Esophagus muscularis mucosa (tissue), 4 donors: ENCODE results near the gene SIGLEC11. TPM values are rescaled to one million over a fixed set of nuclear protein-coding genes. Genes with fewer than 3 reads are reported as not detected.

ENCODE experiments used
- DNase-seq: peaks from one replicate; pipeline ENCODE4 v3.0.0-alpha.2; 2017; ENCODE audit errors: extremely low spot score
- H3K27ac ChIP-seq, 4 donors: fragments of 200-600 bp; sonication (generic); replicated peaks in 1 of 4; 1 replicate in 3 of 4; 2 replicates in 1 of 4; pipeline ENCODE4 v1.5.1; 2016 to 2019; ENCODE audit warnings: mild to moderate bottlenecking in 1 of 4
- H3K27me3 ChIP-seq, 4 donors: fragments of 200-600 bp; sonication (generic); one replicate each; pipeline versions ENCODE4 v1.5.1 to v1.6.0; 2016 to 2019
- H3K36me3 ChIP-seq, 4 donors: fragments of 200-600 bp; sonication (generic); one replicate each; pipeline ENCODE4 v1.5.1; 2016 to 2019
- H3K4me1 ChIP-seq, 4 donors: fragments of 200-600 bp; sonication (generic); one replicate each; pipeline ENCODE4 v1.5.1; 2016 to 2019
- H3K4me3 ChIP-seq, 4 donors: fragments of 200-600 bp; sonication (generic); 1 replicate in 2 of 4; 2 replicates in 2 of 4; pipeline ENCODE4 v1.5.1; 2016 to 2019; ENCODE audit warnings: mild to moderate bottlenecking in 4 of 4, moderate library complexity in 1 of 4
- H3K9me3 ChIP-seq, 4 donors: fragments of 200-600 bp; sonication (generic); 1 replicate in 3 of 4; 2 replicates in 1 of 4; pipeline ENCODE4 v1.5.1; 2016 to 2019
- CTCF ChIP-seq, 3 experiments: fragments of 200-600 bp in 2 of 3; fragments of 450-650 bp in 1 of 3; sonication (generic) in 2 of 3; IDR thresholded peaks; one replicate each; pipeline ENCODE4 v1.5.1; 2017 to 2019; ENCODE audit warnings: antibody characterized with exemption in 3 of 3, mild to moderate bottlenecking in 2 of 3, moderate library complexity in 1 of 3
- EP300 ChIP-seq: sonication (generic); formaldehyde crosslinking; IDR thresholded peaks from one replicate; pipeline ENCODE4 v1.6.1; 2017; ENCODE audit warnings: antibody characterized with exemption
- POLR2A ChIP-seq: fragments of 450-650 bp; IDR thresholded peaks from one replicate; pipeline ENCODE4 v1.6.1; 2017; ENCODE audit warnings: antibody characterized with exemption, moderate library complexity, mild to moderate bottlenecking, low read depth
- POLR2AphosphoS5 ChIP-seq, 2 donors: sonication (generic); formaldehyde crosslinking; IDR thresholded peaks; one replicate each; pipeline ENCODE4 v1.6.1; 2017; ENCODE audit warnings: antibody characterized with exemption in 2 of 2
- WGBS: methylation state at CpG from one replicate; pipeline ENCODE4 v1.1.5; 2018; 5-methylcytosine and 5-hydroxymethylcytosine counted together
- intact Hi-C: fragments of 100-400 bp; cut with DNase I; formaldehyde crosslinking; loops from one replicate; pipeline ENCODE4 v1.15.1; 2023
- total RNA-seq, 4 donors: library from RNA; depleted of rRNA; stranded (reverse); fragments of >200 nt; gene quantifications; one replicate each; pipeline versions ENCODE4 v1.1.0 to v1.2.1, GENCODE V29; 2016

SIGLEC11 gene
- total RNA-seq, 4 donors from 2014 or later, result 0.50 to 2.9 (median 1.4) TPM

GRCh38 chr19:49915271-49915670 lies 45.7 kb downstream of the SIGLEC11 start:
- Histone ChIP-seq H3K27ac (no peak overlapping the region), H3K4me3 (no peak overlapping the region), H3K9me3 (no peaks in the 10 kb centered on the region), H3K4me1 (peaks cover 0 to 26% (median 22%) of the 10 kb centered on the region in 4 donors), H3K36me3 (peaks cover 4 to 69% (median 52%) of the 10 kb centered on the region in 4 donors), H3K27me3 (no peaks in the 10 kb centered on the region)
- intact Hi-C loops, result no loop called here
- WGBS, result 97% methylated on average over 6 of the region's 6 CpGs
- no peak for DNase-seq
- TF ChIP-seq POLR2AphosphoS5 (IDR thresholded peaks at IDR 0.05) (no peak), CTCF (IDR thresholded peaks at IDR 0.05) (no peak), POLR2A (no peak), EP300 (no peak)

- intact Hi-C loops, result no loop called here
- peaks cover 8 to 81% (median 63%) of the 10 kb centered on the region in 4 donors for H3K36me3 ChIP-seq
- WGBS, result 89% methylated on average over 10 of the region's 10 CpGs
- TF ChIP-seq POLR2AphosphoS5 (IDR thresholded peaks at IDR 0.05), result no peak
- TF ChIP-seq EP300, result no peak
- no peak for TF ChIP-seq POLR2A
- TF ChIP-seq CTCF (IDR thresholded peaks at IDR 0.05), result no peak
- DNase-seq, result no peak
- no peaks in the 10 kb centered on the region for H3K27me3 ChIP-seq
- peaks cover 0 to 27% (median 24%) of the 10 kb centered on the region in 4 donors for H3K4me1 ChIP-seq
- no peaks in the 10 kb centered on the region for H3K9me3 ChIP-seq
- no peak overlapping the region for H3K4me3 ChIP-seq
- no peak overlapping the region for H3K27ac ChIP-seq
These were observed 47.3 kb downstream of the SIGLEC11 start for GRCh38 chr19:49913720-49914119.

- Histone ChIP-seq H3K4me3 (no peak overlapping the region), H3K9me3 (no peaks in the 10 kb centered on the region), H3K27ac (peak overlapping the region in 2 of 4 donors; percentile 46 to 62), H3K4me1 (peaks cover 0 to 27% (median 24%) of the 10 kb centered on the region in 4 donors), H3K27me3 (no peaks in the 10 kb centered on the region), H3K36me3 (peaks cover 11 to 82% (median 65%) of the 10 kb centered on the region in 4 donors)
- no peak for DNase-seq
- intact Hi-C loops, result no loop called here
- WGBS, result 77% methylated on average over 20 of the region's 21 CpGs
- no peak for TF ChIP-seq POLR2A
- TF ChIP-seq EP300, result no peak
- no peak for TF ChIP-seq POLR2AphosphoS5 (IDR thresholded peaks at IDR 0.05)
- no peak for TF ChIP-seq CTCF (IDR thresholded peaks at IDR 0.05)
These were observed 47.8 kb downstream of the SIGLEC11 start for GRCh38 chr19:49912965-49913685.

DNA sequence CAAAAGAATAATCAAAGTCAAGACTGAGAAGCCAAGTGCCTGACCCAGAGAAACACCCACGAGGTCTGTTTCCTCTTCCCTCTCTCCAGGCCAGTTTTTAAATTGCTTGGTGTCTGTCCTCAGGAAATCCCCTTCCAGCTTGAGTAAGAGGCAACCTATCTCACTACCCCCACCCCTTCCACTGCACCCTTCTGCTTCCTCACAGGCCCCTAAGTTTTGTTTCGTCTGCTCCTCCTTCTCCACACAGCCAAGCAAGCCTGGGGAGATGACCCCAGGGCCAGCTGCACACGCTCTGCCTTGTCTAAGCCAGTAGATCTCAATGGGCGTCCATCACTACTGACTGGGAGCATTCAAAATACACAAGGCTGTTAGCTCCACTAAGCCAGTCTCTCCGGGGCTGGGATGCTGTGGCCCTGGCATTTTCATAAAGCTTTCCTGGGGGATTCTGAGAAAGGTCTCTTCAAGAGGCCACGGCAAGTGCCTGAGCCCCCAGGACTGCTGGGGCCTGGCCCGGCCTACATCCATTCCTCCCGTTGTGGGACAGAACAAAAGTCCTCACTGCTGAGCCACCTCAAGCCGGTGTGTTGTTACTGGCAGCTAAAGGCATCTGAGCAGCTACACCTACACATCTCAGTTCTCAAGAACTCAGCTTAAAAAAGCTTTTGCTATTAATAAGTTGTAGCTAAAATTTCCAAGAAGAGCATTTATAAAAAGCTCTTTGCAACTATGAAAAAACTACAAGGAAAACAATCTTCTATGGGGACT lies 49.4 kb downstream of the SIGLEC11 start:
- DNase-seq, result no peak
- peak overlapping the region in 1 of 4 donors; percentile 11 for H3K27ac ChIP-seq
- no peak overlapping the region for H3K4me3 ChIP-seq
- peaks cover 17 to 82% (median 65%) of the 10 kb centered on the region in 4 donors for H3K36me3 ChIP-seq
- peaks cover 0 to 27% (median 24%) of the 10 kb centered on the region in 4 donors for H3K4me1 ChIP-seq
- WGBS, result 58% methylated on average over 9 of the region's 9 CpGs
- no peaks in the 10 kb centered on the region for H3K27me3 ChIP-seq
- H3K9me3 ChIP-seq, result no peaks in the 10 kb centered on the region
- TF ChIP-seq CTCF (IDR thresholded peaks at IDR 0.05) (no peak), POLR2AphosphoS5 (IDR thresholded peaks at IDR 0.05) (no peak), POLR2A (no peak), EP300 (no peak)
- intact Hi-C loops, result no loop called here
